ENCODE measurements around the gene S100A8. TPM values are rescaled to one million over a fixed set of nuclear protein-coding genes. Genes with fewer than 3 reads are reported as not detected.

The S100A8 gene
- total RNA-seq, 4 donors from 2014 or later: 5.7 to 38.4 (median 19.5) TPM

DNA sequence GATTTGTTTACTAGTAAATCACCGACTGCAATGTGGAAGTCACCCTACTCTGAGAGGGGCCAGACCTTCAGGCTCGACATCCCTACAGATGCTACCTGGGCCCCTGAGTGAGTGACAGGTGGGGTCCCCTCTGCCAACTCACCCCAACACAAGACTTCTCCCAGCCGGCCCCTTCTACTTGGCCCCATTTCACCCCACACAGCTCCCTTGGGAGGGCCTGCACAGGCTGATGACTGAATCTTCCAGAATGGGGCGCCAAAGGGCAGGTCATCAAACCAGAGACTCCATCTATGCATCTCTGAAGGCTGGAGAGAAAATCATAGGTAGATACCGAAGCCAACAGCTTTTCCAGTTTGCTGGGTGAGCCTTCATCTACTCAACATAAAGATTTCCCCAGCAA, 9.4 kb upstream of the S100A8 start:
- Histone ChIP-seq H3K36me3 (no peaks in the 10 kb centered on the region), H3K4me1 (peaks cover 6% of the 10 kb centered on the region), H3K27me3 (peaks cover 19% of the 10 kb centered on the region), H3K27ac (no peak overlapping the region), H3K9me3 (no peaks in the 10 kb centered on the region), H3K4me3 (no peak overlapping the region)
- TF ChIP-seq POLR2A (IDR thresholded peaks at IDR 0.05) (no peak), EP300 (IDR thresholded peaks at IDR 0.05) (no peak), POLR2AphosphoS5 (IDR thresholded peaks at IDR 0.05) (no peak)
- TF ChIP-seq, protein P1, sequence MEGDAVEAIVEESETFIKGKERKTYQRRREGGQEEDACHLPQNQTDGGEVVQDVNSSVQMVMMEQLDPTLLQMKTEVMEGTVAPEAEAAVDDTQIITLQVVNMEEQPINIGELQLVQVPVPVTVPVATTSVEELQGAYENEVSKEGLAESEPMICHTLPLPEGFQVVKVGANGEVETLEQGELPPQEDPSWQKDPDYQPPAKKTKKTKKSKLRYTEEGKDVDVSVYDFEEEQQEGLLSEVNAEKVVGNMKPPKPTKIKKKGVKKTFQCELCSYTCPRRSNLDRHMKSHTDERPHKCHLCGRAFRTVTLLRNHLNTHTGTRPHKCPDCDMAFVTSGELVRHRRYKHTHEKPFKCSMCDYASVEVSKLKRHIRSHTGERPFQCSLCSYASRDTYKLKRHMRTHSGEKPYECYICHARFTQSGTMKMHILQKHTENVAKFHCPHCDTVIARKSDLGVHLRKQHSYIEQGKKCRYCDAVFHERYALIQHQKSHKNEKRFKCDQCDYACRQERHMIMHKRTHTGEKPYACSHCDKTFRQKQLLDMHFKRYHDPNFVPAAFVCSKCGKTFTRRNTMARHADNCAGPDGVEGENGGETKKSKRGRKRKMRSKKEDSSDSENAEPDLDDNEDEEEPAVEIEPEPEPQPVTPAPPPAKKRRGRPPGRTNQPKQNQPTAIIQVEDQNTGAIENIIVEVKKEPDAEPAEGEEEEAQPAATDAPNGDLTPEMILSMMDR (IDR thresholded peaks at IDR 0.05): no peak
- DNase-seq (ENCODE audit: low spot score in 2 of 2): no peak
- WGBS: 70% methylated on average over 5 of the region's 5 CpGs

DNA sequence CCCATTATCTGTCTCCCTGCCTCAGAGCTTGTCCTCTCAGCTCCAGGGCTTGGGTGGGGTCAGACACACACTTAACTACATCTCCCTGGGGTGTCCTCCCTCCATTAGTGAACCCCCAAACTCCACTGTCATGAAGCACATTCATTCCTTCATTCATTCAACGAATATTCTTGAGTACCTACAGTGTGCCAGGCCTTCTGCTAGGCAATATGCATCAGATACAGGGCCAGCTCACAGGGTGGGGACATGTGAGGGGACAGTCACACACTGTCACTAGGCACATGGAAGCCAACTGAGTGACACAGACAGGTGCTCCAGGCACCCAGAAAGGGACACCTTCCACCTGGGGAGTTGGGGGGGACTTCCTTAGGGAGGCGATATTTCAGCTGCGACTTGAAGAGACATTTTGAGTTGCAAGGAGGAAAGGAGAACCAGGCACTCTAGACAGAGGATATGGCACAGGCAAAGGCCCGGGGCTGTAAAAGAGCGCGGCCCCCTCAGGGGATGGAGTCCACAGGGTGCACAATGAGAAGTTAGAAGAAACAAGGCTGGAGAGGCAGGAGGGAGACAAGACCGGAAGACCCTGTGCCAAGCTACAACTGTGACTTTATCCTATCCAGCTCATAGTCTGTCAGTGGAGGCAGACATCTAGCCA, 8.7 kb upstream of the S100A8 start:
- Histone ChIP-seq H3K27ac (no peak overlapping the region), H3K9me3 (no peaks in the 10 kb centered on the region), H3K4me1 (peaks cover 14% of the 10 kb centered on the region), H3K4me3 (no peak overlapping the region), H3K36me3 (no peaks in the 10 kb centered on the region), H3K27me3 (peaks cover 19% of the 10 kb centered on the region)
- TF ChIP-seq EP300 (IDR thresholded peaks at IDR 0.05) (no peak), POLR2AphosphoS5 (IDR thresholded peaks at IDR 0.05) (no peak), POLR2A (IDR thresholded peaks at IDR 0.05) (no peak)
- TF ChIP-seq, protein P1 (IDR thresholded peaks at IDR 0.05): no peak
- DNase-seq (ENCODE audit: low spot score in 2 of 2): no peak
- WGBS: 90% methylated on average over 7 of the region's 7 CpGs

DNA sequence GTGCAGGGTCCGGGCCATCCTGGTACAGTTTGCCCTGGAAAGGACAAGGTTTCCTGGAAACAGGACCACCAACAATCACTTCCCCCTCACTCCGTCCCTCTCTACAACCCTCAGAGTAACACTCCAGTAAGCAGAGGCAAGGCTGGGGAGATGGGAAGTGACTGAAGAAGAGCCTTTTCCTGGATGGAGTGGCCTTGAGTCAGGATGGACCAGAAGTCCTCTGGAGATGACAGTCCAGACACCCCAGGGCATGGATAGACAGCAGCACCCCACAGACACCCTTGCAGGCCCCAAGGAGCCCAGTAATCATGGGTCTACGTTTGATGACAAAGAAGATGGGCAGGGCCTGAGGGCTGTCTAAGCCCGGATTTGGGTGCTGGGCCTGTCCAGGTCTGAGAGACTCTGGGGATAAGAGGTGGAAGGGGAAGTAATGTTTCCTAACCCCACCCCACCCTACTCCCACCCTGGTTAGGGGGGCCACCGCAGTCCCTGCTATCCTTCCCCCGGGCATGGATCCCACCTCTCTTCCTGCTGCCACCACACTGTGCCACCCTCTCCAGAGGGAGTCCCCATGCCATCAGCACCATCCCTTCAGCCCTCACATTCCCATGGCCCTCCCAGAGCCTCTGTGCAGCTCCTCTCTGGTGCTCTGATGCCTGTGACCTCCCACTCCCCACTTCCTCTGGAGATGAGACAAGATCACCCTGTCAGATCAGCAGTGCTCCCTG, 7.2 kb upstream of the S100A8 start:
- DNase-seq (ENCODE audit: low spot score in 2 of 2): no peak
- peaks cover 16% of the 10 kb centered on the region for H3K27me3 ChIP-seq
- WGBS: 86% methylated on average over 6 of the region's 6 CpGs
- H3K4me1 ChIP-seq: peaks cover 15% of the 10 kb centered on the region
- no peak overlapping the region for H3K4me3 ChIP-seq
- no peaks in the 10 kb centered on the region for H3K36me3 ChIP-seq
- TF ChIP-seq EP300 (IDR thresholded peaks at IDR 0.05): no peak
- no peak for TF ChIP-seq POLR2A (IDR thresholded peaks at IDR 0.05)
- TF ChIP-seq, protein P1 (IDR thresholded peaks at IDR 0.05): no peak
- TF ChIP-seq POLR2AphosphoS5 (IDR thresholded peaks at IDR 0.05): no peak
- no peak overlapping the region for H3K27ac ChIP-seq
- no peaks in the 10 kb centered on the region for H3K9me3 ChIP-seq

DNA sequence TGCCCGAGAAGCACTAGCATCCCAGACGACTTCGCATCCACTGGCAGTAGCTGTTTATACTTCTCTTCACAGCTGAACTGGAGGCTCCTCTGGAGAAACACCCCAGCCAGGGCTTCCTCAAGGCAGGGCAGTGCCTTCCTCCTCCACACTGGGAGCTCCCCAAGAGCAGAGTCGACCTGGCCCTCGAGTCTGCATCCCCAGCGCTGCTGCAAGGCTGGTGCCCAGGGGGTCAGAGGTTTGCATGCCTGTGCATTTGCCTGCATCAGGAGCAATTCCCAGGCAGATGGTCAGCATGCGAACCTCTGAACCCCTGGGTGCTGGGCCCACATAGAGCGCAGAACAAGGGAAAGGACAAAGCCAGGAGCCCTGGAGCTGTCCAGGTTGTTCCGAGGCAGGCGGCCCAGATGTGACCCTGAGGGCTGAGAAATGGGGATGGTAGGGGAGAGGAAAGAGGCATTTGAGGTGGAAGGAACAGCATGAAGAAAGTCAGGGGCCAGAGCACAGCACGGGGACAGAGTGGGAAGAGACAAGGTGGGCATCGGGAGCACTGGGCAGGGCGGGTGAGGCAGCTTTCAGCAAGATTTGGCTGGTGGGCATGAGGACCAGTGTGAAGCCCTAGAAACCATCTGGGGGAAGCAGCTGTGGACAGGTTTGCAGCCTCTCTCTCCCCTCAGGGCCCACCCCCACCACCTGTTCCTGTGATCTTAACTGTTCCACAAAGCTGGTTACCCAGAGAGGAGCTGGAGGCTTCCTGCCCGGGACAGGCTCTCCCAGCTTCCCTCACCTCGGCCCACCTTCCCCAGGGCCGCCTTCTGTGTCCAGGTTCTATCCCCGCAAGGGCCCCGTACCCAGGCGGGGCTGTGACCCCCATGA, 6.4 kb upstream of the S100A8 start:
- Histone ChIP-seq H3K27me3 (peaks cover 21% of the 10 kb centered on the region), H3K9me3 (no peaks in the 10 kb centered on the region), H3K36me3 (no peaks in the 10 kb centered on the region), H3K27ac (no peak overlapping the region), H3K4me3 (no peak overlapping the region), H3K4me1 (peaks cover 15% of the 10 kb centered on the region)
- TF ChIP-seq, protein P1 (IDR thresholded peaks at IDR 0.05): no peak
- no peak for TF ChIP-seq EP300 (IDR thresholded peaks at IDR 0.05)
- no peak for TF ChIP-seq POLR2AphosphoS5 (IDR thresholded peaks at IDR 0.05)
- TF ChIP-seq POLR2A (IDR thresholded peaks at IDR 0.05): no peak
- DNase-seq (ENCODE audit: low spot score in 2 of 2): no peak
- WGBS: 88% methylated on average over 19 of the region's 19 CpGs

Data from suprapubic skin (tissue), 4 donors.